Activated CD8-positive, alpha-beta memory T cell treated with anti-CD3 and anti-CD28 coated beads for 24 hours (primary cell): Measurements from ENCODE around the gene COL9A2.
A peak's percentile ranks its signal among the peaks of the same experiment; 100 is the strongest.
"Not testable (repeated sequence)": the region's sequence is repeated elsewhere in the genome, so short reads cannot be mapped to it uniquely, and the experiment has no call there.

ENCODE experiments used
- DNase-seq: peaks from one replicate; pipeline ENCODE4 v3.0.0-alpha.2; 2020

Gene COL9A2

DNA sequence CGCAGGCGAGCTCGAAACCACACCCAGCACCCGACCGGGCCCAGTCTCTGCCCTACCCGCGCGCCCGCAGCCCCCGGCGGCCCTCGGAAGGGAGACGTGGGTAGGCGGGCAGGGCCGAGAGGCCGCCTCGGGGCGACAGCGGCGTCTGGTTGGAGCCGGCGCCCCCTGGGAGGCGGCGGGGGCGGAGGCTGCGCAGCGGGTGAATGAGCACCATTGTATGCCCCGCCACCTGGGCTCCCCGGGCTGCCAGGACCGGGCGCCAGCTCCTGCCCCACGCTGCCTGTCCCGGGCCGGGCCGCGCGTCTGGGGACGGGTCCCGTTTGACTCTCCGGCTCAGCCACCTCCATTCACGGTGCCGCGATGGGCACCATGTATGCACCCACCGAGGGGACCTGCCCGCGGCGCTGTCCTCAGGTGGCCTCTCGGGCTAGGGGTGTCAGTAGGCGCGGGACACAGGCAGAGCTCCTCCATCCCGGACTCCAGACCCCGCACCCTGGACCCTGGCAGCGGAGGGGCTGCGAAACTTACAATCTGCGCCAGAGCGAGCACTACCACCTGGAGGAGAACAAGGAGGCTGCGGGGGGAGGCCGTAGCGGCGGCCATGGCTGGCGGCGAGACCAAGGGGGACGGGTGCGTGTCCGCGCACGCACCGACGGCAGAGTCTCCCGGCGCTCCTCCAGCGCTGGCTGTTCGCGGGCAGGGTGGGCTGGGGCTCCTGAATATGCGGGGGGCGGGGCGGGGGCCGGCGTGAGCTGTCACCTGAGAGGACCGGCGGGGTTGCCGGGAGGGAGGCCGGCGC, at the start of gene COL9A2:
TSS of gene COL9A2 (minus strand) at position 692 of the 799 bp plus-strand sequence. CDS start at position 603, 89 bp downstream.
- peak; percentile 83 for DNase-seq

DNA sequence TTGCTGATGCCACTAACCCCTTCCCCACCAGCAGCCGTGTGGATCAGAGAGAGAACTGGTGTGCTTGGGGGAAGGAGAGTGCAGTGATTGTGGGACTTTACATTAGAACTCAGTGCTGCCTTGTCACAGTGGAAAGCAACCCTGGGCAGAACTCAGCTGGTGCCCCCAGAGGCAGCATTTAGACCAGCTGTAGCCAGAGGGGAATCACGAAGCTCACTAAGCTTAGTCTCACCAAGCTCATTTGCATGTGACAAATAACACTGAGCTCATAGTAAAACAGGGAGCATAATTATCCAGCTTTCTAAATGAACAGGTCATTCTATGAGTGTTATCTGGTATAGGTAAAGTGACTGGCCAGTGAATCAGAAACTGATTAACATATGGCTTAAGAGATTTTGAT, 46.6 kb upstream of the COL9A2 start:
- no peak for DNase-seq

DNA sequence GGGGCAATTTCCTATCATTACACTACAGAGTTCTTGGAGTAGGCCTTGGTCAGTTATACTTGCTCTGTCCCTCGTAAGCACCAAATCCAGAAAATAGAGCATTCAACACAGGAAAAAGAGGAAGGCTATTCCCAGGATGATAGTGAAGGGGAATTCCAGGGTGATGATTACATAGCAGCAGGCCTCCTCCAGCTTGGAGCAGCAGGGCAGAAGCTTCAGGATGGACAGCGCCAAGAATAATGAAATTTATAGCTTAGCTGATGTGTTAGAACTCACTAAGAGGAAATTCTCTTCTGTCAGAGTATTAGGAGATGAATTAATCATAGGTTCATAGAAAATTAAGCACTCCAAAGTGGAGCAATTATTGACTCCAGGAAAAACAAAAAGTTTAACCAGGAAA, 45.6 kb upstream of the COL9A2 start:
- DNase-seq, result no peak

DNA sequence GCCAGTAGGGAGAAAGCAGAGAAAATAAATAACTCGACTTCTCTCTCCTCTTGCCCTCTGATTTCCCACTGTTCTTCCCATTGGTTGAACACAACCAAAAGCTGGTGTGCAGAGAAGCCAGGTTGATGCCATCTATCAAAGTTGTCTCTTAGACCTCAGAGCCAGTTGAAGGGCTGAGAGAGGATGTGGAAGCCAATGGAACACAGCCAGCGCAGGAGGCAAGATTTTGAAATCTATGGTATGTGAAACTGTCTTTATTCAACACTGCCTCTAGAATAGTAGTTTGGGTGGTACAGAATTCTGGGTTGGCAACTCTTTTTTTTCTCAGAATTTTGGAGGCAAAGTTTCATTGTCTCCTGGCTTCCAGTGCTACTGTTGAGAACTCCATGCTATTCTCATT, 45.1 kb upstream of the COL9A2 start:
- no peak for DNase-seq

DNA sequence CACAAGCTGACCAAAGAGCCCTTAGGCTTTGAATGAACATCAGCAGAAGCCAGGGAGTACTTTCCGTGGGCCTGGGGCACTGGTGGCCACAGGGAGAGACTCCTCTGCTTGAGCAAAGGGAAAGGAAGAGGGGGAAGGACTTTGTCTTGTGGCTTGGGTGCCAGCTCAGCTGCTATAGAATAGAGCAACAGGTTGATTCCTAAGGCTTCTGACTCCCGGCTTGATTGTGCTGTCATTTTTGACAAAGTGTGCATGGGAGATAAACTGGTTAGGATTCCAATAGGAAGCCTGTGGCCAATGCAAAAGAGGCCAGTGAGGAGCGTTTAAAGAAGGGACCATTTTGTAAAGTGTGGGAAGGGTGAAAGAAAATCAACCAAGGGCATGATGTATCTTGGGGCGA, 44.6 kb upstream of the COL9A2 start:
- no peak for DNase-seq

DNA sequence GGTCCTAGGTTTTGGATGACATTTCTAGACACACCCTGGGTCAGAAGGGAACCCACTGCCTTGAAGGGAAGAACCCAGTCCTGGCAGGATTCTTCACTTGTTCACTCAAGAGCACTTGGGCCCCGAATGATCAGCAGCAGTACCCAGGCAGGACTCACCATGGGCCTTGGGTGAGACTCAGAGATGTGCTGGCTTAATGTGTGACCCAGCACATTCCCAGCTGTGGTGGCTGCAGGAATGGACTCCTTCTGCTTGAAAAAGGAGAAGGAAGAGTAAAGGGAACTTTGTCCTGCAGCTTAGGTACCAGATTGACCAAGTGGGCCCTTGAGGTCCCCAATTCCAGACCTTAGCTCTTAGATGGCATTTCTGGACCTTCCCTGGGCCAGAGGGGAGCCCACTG, 44.1 kb upstream of the COL9A2 start:
- DNase-seq, result no peak

DNA sequence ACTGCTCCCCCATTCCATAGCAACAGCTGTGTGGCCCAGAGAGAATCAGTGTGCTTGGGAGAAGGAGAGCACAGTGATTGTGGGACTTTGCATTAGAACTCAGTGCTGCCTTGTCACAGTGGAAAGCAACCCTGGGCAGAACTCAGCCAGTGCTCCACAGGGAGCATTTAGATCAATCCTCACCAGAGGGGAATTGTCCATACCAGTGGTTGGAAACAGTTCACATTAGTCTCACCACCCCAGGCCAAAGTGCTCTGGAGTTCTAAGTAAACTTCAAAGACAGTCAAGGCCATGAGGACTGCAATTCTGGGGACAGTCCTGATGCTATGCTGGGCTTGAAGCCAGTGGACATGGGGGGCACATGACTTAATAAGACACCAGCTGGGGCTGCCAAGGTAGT, 43.5 kb upstream of the COL9A2 start:
- no peak for DNase-seq

DNA sequence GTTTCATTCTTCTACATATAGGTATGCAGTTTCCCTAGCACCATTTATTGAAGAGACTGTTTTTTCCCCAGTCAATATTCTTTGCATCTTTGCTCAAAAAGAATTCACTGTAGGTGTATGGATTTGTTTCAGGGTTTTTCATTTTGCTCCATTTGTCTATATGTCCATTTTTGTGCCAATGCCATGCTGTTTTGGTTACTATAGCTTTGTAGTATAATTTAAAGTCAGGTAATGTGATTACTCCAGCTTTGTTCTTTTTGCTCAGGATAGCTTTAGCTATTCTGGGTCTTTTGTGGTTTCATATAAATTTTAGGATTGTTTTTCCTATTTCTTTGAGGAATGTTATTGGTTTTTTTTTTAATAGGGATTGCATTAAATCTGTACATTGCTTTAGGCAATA, 40.5 kb upstream of the COL9A2 start:
- DNase-seq, result no peak

DNA sequence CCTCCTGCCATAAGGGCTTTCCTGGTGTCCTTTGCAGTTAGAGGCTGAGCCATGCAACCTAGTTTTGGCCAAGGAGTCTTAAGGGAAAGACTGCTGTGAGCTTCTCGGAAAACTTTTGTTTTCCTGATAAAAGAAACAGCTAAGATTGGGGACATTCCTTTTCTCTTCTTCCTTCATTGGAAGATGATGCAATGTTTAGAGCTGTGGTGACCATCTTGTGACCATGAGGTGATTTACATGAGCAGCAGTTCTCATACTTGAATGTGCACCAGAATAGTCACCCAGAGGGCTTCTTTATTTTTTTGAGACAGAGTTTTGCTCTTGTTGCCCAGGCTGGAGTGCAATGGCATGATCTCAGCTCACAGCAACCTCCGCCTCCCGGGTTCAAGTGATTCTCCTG, 36.0 kb upstream of the COL9A2 start:
- no peak for DNase-seq

DNA sequence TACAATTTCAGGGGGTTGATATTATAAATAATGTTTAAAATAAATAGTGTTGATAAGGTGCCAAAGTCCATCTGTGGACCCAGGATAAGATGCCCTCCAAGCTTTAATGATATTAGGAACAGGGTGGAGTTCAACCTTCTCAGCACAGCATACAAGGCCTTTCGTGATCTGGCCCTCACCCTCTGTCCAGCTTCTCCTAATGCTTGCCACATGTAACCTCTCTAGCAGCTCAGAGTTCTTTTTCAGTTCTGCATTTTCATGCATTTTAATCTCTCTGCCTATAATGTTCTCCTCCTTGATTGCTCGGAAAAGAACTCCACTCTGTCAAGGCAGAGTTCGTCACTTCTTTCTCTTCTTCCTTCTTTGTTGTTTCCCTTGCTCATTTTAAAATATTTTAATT, 35.0 kb upstream of the COL9A2 start:
- no peak for DNase-seq

DNA sequence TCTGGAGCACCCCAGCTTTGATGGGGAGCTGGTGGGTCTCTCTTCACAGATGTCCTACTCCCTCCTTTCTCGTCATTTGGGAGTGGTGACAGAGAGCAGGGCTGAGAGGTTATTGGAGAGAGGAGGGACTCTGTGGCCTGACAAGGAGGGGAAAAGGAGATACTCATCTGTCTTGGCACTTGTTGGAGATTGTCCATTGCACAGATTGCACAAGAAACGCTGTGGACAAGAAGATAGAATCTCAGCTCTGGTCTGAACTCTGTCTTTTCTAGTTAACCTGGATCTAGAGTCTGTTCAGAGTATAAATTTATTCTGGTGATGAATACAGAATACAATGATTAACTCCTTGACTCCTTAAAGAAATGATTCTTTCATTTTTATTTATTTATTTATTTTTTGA, 34.0 kb upstream of the COL9A2 start:
- DNase-seq, result no peak

DNA sequence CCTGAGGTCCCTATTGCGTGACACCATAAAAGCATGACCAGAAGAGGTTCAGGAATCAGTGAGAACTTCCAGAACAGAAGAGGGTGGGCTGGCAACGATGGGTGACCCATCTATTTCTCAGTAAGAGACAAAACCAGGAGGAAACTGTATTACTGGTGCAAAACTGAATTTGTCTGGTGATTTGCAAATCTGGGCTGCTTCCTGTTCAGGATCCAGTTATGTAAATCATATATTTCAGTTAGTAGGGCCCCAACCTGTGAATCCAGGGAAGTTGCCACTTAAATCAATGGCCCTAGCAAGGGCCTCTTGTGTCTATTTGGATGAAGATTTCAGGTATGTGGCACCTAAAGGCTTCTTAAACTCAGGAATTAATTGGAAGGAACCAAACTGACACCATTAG, 33.3 kb upstream of the COL9A2 start:
- DNase-seq, result no peak

DNA sequence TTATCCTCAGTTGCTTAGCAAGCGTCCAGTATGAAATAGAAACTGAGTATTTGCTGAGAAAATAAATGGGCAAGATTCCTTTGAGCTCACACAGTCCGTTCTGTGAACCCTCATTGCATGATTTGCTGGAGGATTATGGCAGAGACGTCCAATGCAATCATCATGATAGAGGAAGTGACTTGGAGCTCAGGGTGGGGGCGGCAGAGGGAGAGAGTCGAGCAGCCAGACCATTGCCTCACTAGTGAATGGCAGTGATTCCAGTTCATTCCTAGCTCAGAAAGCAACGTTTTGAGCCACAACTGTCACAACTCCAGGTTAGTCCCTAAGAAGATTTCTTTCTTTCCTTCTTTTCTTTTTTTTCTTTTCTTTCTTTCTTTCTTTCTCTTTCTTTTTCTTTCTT, 27.5 kb upstream of the COL9A2 start:
- DNase-seq, result no peak

DNA sequence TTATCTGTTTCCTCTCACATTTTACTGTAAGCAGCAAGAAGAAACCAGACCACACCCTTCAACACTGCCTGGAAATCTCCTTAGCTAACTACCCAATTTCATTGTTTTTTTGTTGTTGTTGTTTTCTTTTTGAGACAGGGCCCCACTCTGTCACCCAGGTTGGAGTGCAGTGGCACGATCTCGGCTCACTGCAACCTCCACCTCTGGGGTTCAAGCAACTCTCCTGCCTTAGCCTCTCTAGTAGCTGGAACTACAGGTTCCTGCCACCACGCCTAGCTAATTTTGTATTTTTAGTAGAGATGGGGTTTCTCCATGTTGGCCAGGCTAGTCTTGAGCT, 25.3 kb upstream of the COL9A2 start:
- DNase-seq, result not testable (repeated sequence)

DNA sequence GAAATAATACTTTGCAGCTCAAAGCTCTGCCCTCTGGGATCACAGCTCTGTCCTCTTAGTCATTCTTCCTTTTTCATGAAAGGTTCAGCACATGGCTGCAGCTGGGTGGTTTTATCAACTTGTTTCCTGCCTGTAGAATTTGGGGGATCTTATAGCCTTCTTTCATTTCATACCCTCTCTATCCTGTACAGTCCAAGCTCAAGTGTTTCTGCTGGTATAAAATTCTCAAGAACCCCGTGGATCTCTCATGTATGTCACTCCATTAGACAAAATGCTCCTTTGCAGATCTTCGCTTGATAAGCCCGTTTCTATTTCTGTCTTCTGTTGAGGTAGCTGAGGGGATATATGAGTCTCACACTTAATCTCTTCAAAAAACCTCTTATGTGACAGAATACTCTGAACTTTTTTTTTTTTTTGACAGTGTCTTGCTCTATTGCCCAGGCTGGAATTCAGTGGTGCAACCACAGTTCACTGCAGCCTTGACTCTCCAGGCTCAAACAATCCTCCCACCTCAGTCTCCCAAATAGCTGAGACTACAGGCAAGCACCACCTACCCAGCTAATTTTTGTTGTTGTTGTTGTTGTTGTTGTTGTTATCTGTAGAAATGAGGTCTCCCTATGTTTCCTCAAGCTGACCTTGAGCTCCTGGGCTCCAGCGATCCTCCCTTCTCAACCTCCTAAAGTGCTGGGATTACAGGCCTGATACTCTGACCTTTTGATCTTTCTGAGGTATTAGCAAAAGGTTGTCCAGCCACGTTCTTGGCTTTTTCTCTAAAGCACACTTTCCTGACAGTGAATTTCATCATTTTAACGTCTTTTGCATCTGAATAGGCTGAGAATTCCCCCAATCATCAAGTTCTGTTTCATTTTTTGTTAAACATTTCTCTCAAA, 24.6 kb upstream of the COL9A2 start:
- DNase-seq, result no peak

DNA sequence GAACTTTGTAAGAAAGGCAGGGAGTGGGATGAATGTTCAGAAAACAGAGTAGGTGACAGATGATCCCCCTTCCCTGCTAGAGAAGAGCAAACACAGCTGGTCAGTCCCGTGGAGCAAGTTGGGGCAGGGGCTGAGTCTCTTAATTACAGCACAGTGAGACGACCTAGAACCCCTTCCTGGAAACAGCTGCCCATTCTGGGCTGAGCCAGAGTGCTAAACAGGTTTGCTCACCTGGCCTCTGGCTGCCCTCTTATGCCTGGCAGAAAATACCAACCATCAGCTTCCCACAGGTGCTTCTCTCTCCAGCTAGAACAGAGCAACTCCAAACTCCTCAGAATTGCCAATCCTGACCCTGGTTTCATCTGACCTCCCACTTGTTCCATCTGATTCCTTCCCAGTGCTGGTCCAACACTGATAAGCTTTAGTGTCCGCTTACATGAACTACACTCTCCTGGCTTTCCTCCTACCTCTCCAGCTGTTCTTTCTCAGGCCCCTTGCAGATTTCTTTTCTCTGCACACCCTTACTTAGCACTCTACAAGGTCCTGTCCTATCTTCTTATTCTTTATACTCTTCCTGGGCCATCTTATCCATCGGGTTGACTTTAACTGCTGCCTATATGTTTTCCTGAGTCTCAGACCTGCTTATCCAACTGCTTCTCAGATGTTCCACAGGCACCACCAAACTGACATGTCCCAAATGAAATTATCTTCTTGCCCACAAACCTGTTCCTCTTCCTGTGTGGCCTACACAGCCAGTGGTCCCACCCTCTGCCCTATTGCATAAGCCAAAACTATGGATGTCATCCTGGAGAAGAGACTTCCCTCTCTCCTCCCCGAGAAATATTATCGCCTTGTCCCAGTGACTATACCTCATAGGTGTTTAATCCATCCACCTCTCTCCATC, 22.6 kb upstream of the COL9A2 start:
- no peak for DNase-seq

DNA sequence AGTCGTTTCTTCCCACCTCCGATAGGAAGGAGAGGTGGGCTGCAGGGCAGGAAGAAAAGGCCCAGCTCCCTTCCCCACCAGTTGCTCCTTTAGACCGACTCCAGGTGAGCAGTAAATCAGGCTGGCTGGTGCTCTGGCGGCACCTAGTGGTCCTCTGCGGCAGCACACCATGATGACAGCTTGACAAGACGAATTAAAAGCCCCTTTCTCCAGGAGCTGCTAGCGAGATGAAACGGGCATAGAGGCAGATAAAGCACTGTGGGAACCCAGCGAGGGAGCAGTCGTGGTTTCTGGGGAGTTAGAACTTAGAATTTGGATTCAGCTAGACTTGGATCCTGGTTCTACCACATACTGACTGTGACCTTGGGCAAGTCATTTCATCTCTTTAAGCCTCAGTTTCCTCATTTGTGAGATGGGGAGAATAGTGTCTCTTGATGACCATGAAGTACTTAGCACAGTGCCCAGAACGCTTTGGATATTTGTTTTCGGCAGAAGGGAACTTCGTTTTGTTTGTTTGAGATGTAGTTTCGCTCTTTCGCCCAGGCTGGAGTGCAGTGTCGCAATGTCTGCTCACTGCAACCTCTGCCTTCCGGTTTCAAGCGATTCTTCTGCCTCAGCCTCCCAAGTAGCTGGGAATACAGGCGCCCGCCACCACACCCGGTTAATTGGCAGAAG, 21.8 kb upstream of the COL9A2 start:
- peak; percentile 98 for DNase-seq

DNA sequence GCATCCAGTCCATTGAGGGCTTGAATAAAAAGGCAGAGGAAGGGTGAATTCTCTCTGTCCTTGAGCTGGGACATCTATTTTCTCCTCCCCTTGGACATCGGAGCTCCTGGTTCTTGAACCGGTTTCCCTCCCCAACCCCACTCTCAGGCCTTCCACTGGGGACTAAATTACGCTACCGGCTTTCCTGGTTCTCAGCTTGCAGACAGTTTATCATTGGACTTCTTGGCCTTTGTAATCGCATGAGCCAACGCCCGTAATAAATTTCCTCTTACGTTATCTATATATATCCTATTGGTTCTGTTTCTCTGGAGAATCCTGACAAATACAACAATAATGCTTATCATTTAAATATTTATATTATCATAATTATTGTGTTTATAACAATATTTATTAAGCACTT, 20.4 kb upstream of the COL9A2 start:
- no peak for DNase-seq

DNA sequence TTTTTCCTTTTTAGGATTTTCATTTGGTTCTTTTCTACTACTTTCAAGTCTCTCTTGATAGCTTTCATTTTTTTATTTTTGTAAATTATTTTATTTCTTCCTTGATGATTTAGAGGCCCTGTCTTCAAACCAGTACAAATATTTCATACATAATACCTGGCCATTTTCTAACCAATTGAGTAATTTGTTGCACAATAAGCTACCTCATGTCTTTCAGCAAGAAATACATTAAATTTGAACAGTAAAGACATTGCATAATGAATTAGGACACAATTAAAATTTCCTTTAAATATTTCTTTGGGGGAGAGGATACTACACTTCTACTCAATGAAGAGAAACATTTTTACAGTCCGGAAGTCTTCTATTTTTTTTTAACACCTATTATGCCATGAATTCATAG, 15.6 kb upstream of the COL9A2 start:
- DNase-seq, result no peak

DNA sequence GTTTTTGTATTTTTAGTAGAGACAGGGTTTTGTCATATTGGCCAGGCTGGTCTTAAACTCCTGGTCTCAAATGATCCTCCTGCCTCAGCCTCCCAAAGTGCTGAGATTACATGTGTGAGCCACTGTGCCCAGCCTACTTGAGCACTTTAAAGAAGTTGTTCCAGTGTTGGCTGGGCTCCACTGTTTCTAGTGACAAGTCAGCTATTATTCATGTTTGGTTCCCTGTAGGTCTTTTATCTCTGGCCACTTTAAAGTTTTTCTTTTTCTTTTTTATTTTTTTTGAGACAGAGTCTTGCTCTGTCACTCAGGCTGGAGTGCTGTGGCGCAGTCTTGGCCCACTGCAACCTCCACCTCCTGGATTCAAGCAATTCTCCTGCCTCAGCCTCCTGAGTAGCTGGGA, 14.3 kb upstream of the COL9A2 start:
- not testable (repeated sequence) for DNase-seq

DNA sequence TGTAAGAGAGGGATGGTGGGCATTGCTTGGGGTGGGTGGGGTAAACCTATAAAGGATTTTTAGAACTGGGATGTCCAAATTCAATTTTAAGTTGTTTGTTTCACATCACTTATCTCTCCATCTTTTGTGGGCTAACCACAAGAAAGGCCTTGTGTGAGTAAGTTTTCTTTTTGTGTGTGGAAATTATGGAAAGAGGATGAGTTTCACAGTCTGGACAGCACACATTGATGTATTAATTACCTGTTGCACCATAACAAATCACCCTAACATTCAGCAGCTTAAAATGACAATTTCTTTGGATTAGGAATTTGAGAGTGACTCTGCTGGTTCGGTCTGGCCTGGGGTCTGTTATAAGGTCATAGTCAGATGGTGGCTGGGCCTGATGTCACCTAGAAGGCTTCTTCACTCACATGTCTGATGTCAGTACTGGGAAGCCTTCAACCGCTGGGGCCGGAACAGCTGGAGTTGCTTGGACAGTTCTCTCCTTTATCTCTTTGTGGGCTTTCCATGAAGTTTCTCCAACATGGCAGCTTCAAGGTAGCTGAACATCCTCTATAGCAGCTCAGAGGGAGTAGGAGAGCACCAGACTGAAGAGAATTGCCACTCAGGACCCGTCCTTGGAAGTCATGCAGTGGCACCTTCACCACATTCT, 2.0 kb upstream of the COL9A2 start:
- no peak for DNase-seq

DNA sequence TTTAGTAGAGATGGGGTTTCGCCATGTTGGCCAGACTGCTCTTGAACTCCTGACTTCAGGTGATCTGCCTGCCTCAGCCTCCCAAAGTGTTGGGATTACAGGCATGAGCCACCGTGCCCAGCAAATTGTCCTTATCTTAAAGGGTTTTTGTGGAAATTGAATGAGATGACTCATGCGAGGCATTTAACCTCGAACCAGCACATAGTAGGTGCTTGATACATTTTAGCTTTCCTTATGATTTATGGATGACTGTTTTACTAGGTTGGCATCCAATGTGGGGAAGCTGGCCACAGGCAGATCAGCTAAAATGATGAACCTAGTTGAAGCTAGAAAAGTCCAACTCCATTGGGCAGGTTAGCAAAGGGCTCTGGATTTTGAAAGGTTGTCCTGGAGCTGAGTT, 1.4 kb upstream of the COL9A2 start:
- DNase-seq, result no peak
